HPDE6-E6E7 (cell line): Measurements from ENCODE around the gene BHLHA15.

Experiments used
- DNase-seq: peaks from one replicate; pipeline ENCODE4 v3.0.0; 2011; ENCODE audit warnings: missing footprints; ENCODE audit errors: extremely low spot score

Gene BHLHA15

GRCh38 chr7:98211221-98211675, at the start of gene BHLHA15:
Gene BHLHA15 (plus strand): TSS chr7:98211439. CDS start chr7:98212310, 871 bp downstream.
- DNase-seq: no peak

- no peak for DNase-seq
Observed at GRCh38 chr7:98162758-98163157, 48.5 kb upstream of the BHLHA15 start.

GRCh38 chr7:98163269-98163668, 48.0 kb upstream of the BHLHA15 start:
- no peak for DNase-seq

GRCh38 chr7:98163704-98164494, 47.3 kb upstream of the BHLHA15 start:
- DNase-seq: peak; percentile 46

- DNase-seq: no peak
Observed at GRCh38 chr7:98165827-98166667, 45.2 kb upstream of the BHLHA15 start.

- DNase-seq: no peak
Observed at GRCh38 chr7:98166668-98166970, 44.6 kb upstream of the BHLHA15 start.

- DNase-seq: no peak
Observed at GRCh38 chr7:98167653-98168052, 43.6 kb upstream of the BHLHA15 start.

GRCh38 chr7:98168181-98168903, 42.9 kb upstream of the BHLHA15 start:
- peak; percentile 88 for DNase-seq

- DNase-seq: no peak
Observed at GRCh38 chr7:98168904-98169621, 42.2 kb upstream of the BHLHA15 start.

- no peak for DNase-seq
Observed at GRCh38 chr7:98170966-98171365, 40.3 kb upstream of the BHLHA15 start.

- no peak for DNase-seq
Observed at GRCh38 chr7:98171449-98171848, 39.8 kb upstream of the BHLHA15 start.

- DNase-seq: no peak
Observed at GRCh38 chr7:98174334-98175259, 36.6 kb upstream of the BHLHA15 start.

GRCh38 chr7:98175260-98175940, 35.8 kb upstream of the BHLHA15 start:
- DNase-seq: no peak

- no peak for DNase-seq
Observed at GRCh38 chr7:98177553-98177952, 33.7 kb upstream of the BHLHA15 start.

GRCh38 chr7:98178321-98178720, 32.9 kb upstream of the BHLHA15 start:
- peak; percentile 31 for DNase-seq

- DNase-seq: no peak
Observed at GRCh38 chr7:98178762-98179490, 32.3 kb upstream of the BHLHA15 start.

GRCh38 chr7:98180751-98181150, 30.5 kb upstream of the BHLHA15 start:
- DNase-seq: no peak

- no peak for DNase-seq
Observed at GRCh38 chr7:98185101-98185500, 26.1 kb upstream of the BHLHA15 start.

- DNase-seq: no peak
Observed at GRCh38 chr7:98186452-98187137, 24.6 kb upstream of the BHLHA15 start.
